Activated T-cell treated with anti-CD3 and anti-CD28 coated beads, Interleukin-2, amount 50 U/mL, for 24 hours (primary cell): Measurements from ENCODE around the gene CDX1.

Experiments used
- DNase-seq: peaks from one replicate; pipeline ENCODE4 v3.0.0-alpha.2; 2020
- H3K27ac Mint-ChIP-seq: 2 replicates; pipeline ENCODE4 v1.8.0; 2020; ENCODE audit warnings: mild to moderate bottlenecking, mixed read lengths
- H3K27me3 Mint-ChIP-seq: 2 replicates; pipeline ENCODE4 v1.8.0; 2020; ENCODE audit warnings: mixed read lengths
- H3K36me3 Mint-ChIP-seq: 2 replicates; pipeline ENCODE4 v1.8.0; 2020; ENCODE audit warnings: low read depth, mixed read lengths
- H3K4me1 Mint-ChIP-seq: 2 replicates; pipeline ENCODE4 v1.8.0; 2020; ENCODE audit warnings: low read depth, mixed read lengths
- H3K4me3 Mint-ChIP-seq: 2 replicates; pipeline ENCODE4 v1.8.0; 2020; ENCODE audit warnings: mild to moderate bottlenecking, moderate library complexity, mixed read lengths
- H3K9me3 Mint-ChIP-seq: 2 replicates; pipeline ENCODE4 v1.8.0; 2020; ENCODE audit warnings: mixed read lengths

Gene CDX1

DNA sequence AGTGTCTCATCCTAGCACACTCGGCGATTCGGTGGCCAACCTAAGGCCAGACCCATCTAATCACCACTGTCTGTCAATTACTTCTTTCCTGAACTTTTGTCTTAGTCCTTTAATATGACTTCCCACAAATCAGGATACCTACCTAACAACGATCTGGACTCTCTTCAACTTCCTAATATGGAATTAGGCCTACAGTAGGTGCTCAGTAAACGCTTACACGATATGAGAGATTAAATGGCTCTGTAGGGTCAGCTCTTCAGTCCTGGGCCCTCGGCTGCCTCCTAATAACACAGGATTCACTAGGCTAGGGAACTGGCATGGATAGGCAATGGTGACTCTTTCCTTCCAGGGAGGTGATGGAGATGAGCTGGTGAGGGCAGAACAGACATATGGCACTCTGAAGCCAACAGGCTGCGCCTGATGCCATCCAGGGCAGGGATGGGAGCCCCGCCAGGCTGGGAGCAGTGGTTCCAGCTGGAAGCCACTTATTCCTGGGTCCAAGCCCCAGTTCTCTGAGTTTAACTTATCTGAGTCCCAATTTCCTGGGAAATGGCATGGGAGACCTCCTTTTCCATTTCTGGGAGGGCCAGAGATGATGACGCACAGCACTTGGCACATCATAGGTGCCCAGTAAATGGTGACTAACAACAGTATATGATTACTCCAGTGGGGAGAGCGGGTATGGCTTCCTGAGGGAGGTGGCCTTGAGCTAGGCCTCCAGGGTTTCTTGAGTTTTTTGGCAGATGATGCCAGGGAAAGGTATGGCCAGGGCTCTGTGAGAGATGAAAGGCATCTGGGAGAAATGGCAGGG is 18.3 kb upstream of the CDX1 start:
- DNase-seq, result no peak
- H3K4me3 Mint-ChIP-seq, result no peak overlapping the region
- no peaks in the 10 kb centered on the region for H3K4me1 Mint-ChIP-seq
- H3K27ac Mint-ChIP-seq, result no peak overlapping the region
- H3K27me3 Mint-ChIP-seq, result no peaks in the 10 kb centered on the region
- H3K9me3 Mint-ChIP-seq, result no peaks in the 10 kb centered on the region
- no peaks in the 10 kb centered on the region for H3K36me3 Mint-ChIP-seq

DNA sequence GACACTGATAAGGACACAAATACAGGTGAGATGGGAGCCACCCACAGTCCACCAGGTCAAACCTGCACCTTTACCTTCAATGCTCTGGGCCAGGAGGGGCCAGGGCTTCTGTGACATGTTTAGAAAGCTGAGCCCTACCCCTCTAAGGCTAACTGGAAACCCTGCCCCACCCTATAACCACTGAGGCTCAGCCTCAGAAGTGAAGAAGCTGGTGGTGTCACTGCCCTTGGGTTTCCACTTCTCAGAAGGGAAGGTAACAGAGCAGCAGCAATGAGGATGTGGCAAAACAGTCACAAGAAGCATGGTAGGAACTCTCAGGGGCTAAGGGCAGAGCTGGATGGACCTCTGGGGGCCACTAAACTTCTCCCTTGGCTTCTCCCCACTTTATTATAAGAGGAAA is 17.0 kb upstream of the CDX1 start:
- Mint-ChIP-seq H3K36me3 (no peaks in the 10 kb centered on the region), H3K27ac (no peak overlapping the region), H3K27me3 (peaks cover 5% of the 10 kb centered on the region), H3K9me3 (no peaks in the 10 kb centered on the region), H3K4me1 (no peaks in the 10 kb centered on the region), H3K4me3 (no peak overlapping the region)
- DNase-seq, result no peak

DNA sequence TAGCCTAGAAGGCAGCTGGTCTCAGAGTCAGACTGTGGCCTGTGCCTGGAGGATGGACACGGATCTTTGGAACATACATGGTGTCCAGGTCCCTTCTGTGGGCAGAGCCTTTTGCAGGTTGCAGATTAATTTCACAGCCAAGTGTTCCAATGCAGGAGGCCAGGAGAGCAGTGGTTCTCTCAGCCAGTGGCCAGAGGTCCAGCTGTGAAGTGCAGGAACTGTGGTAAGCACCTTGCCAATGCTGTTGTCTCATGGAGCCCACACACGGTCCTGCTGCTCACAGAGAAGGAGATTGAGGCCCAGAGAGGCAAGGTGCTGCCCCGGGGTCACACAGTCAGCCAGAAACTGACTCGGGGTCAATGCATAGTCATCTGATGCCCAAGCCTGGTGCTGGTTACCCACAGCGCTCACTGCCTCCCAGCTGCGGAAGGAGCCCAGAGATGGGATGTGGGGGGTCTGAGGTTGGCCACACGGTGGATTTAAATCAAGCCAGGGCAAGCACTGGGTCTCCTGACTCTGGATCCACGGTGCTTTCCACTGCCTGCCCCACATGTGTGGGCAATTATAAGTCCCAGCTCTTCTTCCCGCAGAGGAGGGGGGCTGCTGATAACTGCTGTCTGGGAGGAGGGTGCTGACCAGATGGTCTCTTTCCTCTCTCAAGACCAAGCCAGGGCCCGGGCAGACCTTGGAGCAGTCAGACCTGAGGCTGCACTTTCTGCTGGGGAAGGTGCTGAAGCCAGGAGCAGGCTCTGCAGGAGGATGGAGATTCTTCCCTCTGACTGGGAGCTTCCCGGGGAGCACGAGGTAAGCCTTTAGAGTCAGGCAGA is 13.7 kb upstream of the CDX1 start:
- no peak overlapping the region for H3K27ac Mint-ChIP-seq
- no peaks in the 10 kb centered on the region for H3K9me3 Mint-ChIP-seq
- H3K4me1 Mint-ChIP-seq, result peaks cover 8% of the 10 kb centered on the region
- no peak for DNase-seq
- H3K27me3 Mint-ChIP-seq, result peaks cover 25% of the 10 kb centered on the region
- H3K36me3 Mint-ChIP-seq, result no peaks in the 10 kb centered on the region
- H3K4me3 Mint-ChIP-seq, result no peak overlapping the region

DNA sequence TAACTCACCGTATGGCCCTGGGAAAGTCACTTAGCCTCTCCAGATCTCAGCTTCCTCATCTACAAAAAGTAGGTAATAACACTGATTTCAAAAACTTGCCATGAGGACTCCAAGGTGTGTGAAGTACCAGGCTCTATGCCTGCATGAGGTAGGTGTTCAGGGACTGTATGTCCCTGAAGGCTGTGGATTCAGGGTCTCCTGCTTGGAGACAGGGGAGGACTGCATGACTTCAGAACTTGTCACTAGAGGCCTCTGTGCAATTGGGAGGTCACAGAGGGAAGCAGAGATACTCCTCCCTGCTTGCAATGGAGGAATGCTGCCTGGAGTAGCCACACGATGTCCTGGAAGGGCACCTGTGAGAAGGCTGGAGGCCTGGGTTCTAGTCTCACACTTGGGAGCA is 13.1 kb upstream of the CDX1 start:
- no peaks in the 10 kb centered on the region for H3K9me3 Mint-ChIP-seq
- H3K27me3 Mint-ChIP-seq, result peaks cover 29% of the 10 kb centered on the region
- H3K4me1 Mint-ChIP-seq, result peaks cover 8% of the 10 kb centered on the region
- no peak for DNase-seq
- H3K36me3 Mint-ChIP-seq, result no peaks in the 10 kb centered on the region
- no peak overlapping the region for H3K27ac Mint-ChIP-seq
- H3K4me3 Mint-ChIP-seq, result no peak overlapping the region

DNA sequence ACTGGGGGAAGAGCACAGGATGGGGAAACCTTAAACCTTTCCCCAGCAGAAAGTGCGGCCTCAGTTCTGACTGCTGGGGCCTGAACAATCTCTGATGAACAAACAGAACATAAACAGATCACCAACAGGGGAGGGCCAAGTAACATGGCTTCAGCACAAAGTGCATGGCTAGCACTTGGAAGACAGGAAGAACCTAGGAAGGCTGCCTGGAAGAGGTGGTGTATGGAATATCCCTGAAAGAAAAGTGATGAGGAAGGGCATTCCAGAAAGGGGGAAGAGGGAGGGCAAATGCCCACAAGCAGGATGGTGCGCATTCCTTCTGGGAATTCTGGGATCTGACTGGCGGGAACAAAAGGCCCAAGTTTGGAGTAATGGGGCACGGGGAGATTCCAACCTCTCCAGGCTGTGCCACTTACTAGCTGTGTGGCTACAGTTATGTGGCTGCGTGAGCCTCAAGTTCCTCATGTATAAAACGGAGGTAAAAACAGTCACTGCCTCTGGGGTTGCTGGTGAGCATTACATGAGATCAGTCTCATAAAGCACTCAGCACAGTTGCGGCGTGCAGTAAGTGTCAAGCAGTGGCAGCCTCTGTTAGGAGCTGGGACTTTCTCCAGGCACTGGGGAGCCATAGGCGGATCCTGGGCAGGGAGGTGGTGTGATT is 12.5 kb upstream of the CDX1 start:
- Mint-ChIP-seq H3K36me3 (no peaks in the 10 kb centered on the region), H3K4me1 (peaks cover 8% of the 10 kb centered on the region), H3K4me3 (no peak overlapping the region), H3K27ac (no peak overlapping the region), H3K27me3 (peaks cover 32% of the 10 kb centered on the region), H3K9me3 (no peaks in the 10 kb centered on the region)
- DNase-seq, result no peak

DNA sequence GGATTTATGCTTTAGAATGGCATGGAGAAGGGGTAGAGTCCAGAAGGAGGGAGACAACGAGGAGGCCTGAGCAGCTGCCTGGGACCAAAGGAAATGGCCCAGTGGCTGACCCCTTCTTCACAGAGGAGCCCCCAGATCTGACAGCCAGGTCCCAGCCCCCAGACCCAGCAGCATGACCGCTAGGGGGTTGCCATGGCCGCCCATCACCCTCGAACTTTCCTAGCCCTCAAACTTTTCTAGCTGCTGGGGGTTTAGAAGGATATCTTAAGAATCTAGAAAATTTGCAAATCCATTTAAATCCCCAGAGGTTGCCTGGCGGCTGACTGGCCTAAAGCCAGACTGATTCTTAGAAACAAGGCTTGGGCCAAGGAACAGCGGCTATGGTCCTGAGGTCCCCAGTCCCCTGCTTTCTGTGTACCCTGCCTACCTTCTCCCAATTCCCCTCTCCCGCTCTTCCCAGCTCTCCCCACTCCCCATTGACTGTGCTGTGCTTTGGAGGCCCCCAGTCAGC is 11.9 kb upstream of the CDX1 start:
- no peak for DNase-seq
- H3K4me3 Mint-ChIP-seq, result no peak overlapping the region
- H3K4me1 Mint-ChIP-seq, result peaks cover 8% of the 10 kb centered on the region
- peaks cover 32% of the 10 kb centered on the region for H3K27me3 Mint-ChIP-seq
- no peaks in the 10 kb centered on the region for H3K9me3 Mint-ChIP-seq
- H3K27ac Mint-ChIP-seq, result no peak overlapping the region
- H3K36me3 Mint-ChIP-seq, result no peaks in the 10 kb centered on the region

DNA sequence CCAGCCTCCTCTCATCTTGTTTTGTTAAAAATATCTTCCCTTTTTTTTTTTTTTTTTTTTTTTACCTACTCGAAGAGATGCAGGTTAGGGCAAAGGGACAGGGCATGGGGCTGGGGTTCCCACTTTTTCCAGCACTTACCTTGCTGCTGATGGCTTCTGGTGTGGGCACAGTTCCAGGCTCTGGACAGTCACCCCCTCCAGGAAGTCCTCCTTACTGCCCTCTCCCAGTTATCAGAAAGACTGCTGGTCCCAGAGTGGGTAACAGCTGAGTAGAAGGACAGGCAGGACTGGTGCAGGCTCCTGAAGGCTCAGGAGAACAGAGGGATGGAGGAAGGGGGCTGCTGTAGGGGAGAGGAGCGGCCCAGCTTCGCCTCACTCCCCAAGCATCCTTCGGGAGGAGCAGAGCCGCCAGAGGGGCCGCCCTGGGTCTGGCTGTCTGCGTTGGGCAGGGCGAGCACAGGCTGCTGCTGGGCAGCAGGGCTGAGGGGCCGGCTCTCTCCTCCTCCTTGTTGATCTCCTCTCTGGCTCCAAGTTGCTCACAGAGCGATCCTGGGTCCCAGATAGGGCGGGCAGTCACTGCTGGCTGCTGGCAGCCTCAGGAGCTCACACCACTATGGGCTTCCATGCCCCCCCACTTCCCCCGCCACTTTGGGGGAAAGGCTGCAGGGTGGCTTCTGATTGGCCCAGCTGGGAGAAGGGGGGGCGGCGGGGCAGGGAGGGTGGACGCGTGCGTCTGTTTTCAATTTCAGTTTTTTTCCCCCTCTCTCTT is 11.1 kb upstream of the CDX1 start, which contains the start of gene PDGFRB:
TSS of gene PDGFRB (minus strand) at position 588 of the 769 bp plus-strand sequence. CDS start 18,798 bp downstream, outside the sequence.
- peak; percentile 65 for DNase-seq
- H3K4me3 Mint-ChIP-seq, result peak within 1 kb of the TSS; percentile 68

DNA sequence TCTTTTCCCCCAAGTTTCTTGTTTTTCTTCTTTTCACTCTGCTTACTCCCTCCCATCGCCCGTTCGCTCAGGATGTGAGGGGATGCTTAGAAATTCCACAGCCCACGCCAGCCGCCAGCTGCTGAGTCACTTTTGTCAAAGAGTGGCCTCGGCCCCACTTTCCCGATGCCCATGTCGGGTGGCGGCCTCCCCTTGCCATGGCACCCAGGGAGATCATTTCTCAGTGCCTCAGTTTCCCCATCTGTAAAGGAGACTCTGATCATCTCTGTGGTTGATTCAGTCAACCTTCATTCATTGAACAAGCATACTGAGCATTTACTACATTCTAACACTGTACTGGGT is 10.6 kb upstream of the CDX1 start:
- Mint-ChIP-seq H3K36me3 (no peaks in the 10 kb centered on the region), H3K4me3 (peak overlapping the region; percentile 68), H3K4me1 (peaks cover 8% of the 10 kb centered on the region), H3K9me3 (no peaks in the 10 kb centered on the region), H3K27ac (peak overlapping the region; percentile 35), H3K27me3 (peaks cover 32% of the 10 kb centered on the region)
- DNase-seq, result no peak

More for the DNA sequence above, 11.1 kb upstream of the CDX1 start, which contains the start of gene PDGFRB:
- Mint-ChIP-seq H3K4me1 (peaks cover 8% of the 10 kb centered on the region), H3K27ac (peak within 1 kb of the TSS; percentile 35), H3K9me3 (no peaks in the 10 kb centered on the region), H3K36me3 (no peaks in the 10 kb centered on the region), H3K27me3 (peaks cover 32% of the 10 kb centered on the region)

DNA sequence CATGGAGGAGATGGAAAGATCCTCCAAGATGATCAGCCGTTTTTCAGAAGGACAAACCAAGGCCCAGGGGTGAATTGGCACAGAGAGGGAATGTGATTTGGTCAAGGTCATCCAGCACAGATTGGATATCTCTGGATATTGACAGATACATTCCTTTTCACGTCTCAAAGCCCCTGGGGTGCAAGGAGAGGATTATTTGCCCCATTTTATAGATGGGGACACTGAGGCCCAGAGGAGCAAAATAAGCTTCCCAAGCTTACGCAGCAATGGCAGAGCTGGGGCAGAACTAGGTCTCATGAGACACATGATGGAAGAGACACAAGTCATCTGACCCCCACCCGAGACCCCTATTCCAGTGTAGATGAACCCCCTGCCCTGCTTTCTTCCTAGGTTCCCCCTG is 10.0 kb upstream of the CDX1 start:
- DNase-seq, result no peak
- Mint-ChIP-seq H3K4me3 (no peak overlapping the region), H3K9me3 (no peaks in the 10 kb centered on the region), H3K4me1 (peaks cover 8% of the 10 kb centered on the region), H3K36me3 (no peaks in the 10 kb centered on the region), H3K27me3 (peaks cover 32% of the 10 kb centered on the region), H3K27ac (no peak overlapping the region)

DNA sequence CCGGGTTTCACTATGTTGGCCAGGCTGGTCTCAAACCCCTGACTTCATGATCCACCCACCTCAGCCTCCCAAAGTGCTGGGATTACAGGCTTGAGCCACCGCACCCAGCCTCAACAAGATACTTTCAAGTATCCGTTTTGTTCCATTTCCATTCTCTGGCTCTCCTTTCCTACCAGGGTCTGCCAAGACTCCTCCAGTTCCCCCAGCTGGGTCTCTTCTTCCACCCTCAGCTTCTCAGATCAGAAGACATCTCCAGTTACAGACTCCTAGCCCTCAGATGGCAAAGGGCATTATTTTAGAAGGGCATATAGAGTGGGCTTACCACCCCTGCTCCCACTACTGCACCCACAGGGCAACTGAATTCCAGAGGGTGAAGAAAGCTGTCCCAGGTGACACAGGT is 9.4 kb upstream of the CDX1 start:
- H3K9me3 Mint-ChIP-seq, result no peaks in the 10 kb centered on the region
- no peak overlapping the region for H3K4me3 Mint-ChIP-seq
- peaks cover 8% of the 10 kb centered on the region for H3K4me1 Mint-ChIP-seq
- no peak for DNase-seq
- H3K27ac Mint-ChIP-seq, result no peak overlapping the region
- peaks cover 32% of the 10 kb centered on the region for H3K27me3 Mint-ChIP-seq
- H3K36me3 Mint-ChIP-seq, result no peaks in the 10 kb centered on the region

DNA sequence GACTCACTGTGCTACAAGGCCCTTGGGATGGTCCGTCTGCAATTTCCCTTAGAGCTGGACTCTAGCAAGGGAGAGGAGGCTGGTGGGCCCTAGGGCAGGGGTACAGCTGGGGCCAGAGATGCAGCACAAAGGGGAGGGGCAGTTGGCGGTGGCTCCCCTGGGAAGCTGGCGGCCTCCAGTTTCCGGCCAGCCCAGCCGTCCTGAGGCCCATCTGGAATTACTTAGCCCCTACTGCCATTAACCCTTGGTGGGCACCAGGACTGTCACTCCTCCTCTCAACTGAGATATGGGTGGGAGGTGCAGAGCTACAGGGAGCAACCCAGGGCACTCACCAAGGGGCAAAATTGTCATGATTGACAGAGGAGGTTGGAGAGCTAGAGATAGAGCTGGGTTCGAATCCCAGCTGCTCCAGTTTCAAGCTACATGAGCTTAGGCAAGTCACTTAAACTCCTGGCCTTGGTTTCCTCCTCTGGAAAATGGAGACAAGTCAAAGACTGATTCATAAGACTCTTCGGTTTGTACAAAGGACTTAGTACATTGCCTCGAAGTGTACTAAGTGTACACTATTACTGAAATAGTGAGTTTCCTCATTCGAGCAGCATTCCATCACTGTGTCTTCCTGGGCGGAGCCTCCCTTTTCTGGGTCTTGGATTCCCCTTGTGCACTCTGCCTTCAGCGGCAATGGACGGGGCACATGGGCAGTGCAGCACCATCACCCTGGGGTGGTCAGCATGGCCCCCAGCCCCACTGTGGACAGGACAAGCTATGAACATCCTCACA is 8.2 kb upstream of the CDX1 start:
- Mint-ChIP-seq H3K9me3 (no peaks in the 10 kb centered on the region), H3K27me3 (peaks cover 32% of the 10 kb centered on the region), H3K27ac (no peak overlapping the region), H3K36me3 (no peaks in the 10 kb centered on the region), H3K4me3 (no peak overlapping the region), H3K4me1 (peaks cover 8% of the 10 kb centered on the region)
- DNase-seq, result no peak

DNA sequence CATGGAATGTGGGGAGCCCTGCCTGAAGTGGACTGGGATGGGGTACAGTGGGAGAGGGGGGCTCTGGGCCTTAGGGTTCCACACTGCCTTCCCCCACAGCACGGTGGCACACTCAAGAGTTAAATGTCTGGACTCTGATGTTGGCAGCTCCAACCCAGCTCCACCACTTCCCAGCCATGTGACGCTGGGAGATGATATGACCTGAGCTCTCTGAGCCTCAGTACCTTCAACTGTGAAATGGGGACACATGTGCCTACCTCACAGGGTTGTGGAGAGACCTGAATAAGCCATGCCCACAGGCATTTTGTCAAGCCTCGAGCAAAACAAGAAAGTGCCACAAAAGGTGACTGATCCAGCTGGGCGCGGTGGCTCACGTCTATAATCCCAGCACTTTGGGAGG is 7.5 kb upstream of the CDX1 start:
- DNase-seq, result no peak
- Mint-ChIP-seq H3K27me3 (peaks cover 31% of the 10 kb centered on the region), H3K36me3 (no peaks in the 10 kb centered on the region)

DNA sequence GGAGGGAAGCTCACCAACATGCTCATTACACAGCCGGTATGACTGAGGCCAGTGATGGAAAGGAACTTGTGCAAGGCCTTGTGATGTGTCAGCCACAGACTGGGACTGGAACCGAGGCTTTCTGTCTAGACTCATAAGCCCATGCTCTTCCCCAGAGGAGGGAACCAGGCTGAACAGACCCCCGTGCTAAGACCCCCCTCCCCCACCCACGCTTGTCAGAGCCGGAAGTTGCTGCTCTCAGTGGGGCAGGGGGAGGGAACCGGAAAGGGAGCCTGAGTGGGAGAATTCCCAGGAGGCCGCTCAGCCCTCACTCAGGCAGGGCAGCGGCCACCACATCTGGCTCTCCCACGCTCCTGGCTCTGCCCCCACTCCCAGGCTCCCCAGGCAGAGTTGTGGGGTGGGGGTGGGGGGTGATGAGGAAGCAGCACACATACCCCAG is 6.8 kb upstream of the CDX1 start:
- H3K4me3 Mint-ChIP-seq, result no peak overlapping the region
- DNase-seq, result no peak
- H3K36me3 Mint-ChIP-seq, result no peaks in the 10 kb centered on the region
- no peak overlapping the region for H3K27ac Mint-ChIP-seq
- peaks cover 8% of the 10 kb centered on the region for H3K4me1 Mint-ChIP-seq
- H3K27me3 Mint-ChIP-seq, result peaks cover 27% of the 10 kb centered on the region
- H3K9me3 Mint-ChIP-seq, result no peaks in the 10 kb centered on the region

More for the DNA sequence above, 7.5 kb upstream of the CDX1 start:
- H3K9me3 Mint-ChIP-seq, result no peaks in the 10 kb centered on the region
- H3K4me1 Mint-ChIP-seq, result peaks cover 8% of the 10 kb centered on the region
- no peak overlapping the region for H3K4me3 Mint-ChIP-seq
- no peak overlapping the region for H3K27ac Mint-ChIP-seq
